ENCODE data around the gene SULT1A3.
"Not testable (repeated sequence)": the region's sequence is repeated elsewhere in the genome, so short reads cannot be mapped to it uniquely, and the experiment has no call there.

GRCh38 chr16:30206252-30206651 is 7.2 kb downstream of the SULT1A3 start:
- TF ChIP-seq CTCF (IDR thresholded peaks at IDR 0.05; ENCODE audit: low read depth, low read length, poor library complexity, severe bottlenecking); EZH2phosphoT487 (IDR thresholded peaks at IDR 0.05; ENCODE audit: borderline replicate concordance, low read length): not testable (repeated sequence)

Data from DOHH2 (cell line).